UCSD-AML1 (cell line): ENCODE data around the gene ALDH2.
A peak's percentile ranks its signal among the peaks of the same experiment; 100 is the strongest.
"Not testable (repeated sequence)": the region's sequence is repeated elsewhere in the genome, so short reads cannot be mapped to it uniquely, and the experiment has no call there.

ENCODE experiments used
- DNase-seq: peaks from one replicate; lab custom pipeline; 2025; ENCODE audit not compliant: unreplicated experiment; lab: John Stamatoyannopoulos, UW

The ALDH2 gene

DNA sequence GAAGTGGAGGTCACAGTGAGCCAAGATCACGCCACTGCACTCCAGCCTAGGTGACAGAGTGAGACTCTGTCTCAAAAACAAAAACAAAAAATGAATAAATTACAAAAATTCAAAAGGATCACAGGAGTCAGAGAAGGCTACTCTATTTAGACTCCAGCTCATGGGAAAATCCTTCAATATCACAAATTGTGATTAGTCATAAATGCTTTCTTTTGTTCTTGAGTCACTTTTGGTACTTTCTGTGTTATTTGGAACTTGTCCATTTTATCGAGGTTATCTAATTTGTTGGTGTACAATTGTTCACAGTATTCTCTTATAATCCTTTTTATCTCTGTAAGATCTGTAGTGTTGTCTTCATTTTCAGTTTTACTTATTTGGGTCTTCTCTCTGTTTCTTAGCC lies 18.9 kb downstream of the ALDH2 start:
- no peak for DNase-seq

DNA sequence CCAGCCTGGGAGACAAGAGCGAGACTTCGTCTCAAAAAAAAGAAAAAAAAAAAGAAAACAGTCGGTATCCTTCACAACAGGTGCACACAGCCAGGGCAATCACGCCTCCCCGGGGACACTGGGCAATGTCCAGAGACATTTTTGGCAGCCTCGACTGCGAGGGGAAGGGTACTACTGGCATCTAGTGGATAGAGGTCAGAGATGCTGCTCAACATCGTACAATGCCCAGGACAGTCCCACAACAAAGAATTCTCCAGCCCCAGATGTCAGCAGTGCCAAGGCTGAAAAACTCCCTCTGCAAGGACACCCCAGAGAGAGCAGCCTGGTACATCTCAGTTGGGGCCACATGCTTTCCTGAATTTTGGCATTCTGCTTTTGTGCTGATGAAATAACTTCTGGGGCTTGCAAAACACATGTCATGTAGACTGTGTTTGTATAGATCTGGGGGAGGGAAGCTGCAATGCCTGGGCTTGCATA lies 21.5 kb downstream of the ALDH2 start:
- no peak for DNase-seq

DNA sequence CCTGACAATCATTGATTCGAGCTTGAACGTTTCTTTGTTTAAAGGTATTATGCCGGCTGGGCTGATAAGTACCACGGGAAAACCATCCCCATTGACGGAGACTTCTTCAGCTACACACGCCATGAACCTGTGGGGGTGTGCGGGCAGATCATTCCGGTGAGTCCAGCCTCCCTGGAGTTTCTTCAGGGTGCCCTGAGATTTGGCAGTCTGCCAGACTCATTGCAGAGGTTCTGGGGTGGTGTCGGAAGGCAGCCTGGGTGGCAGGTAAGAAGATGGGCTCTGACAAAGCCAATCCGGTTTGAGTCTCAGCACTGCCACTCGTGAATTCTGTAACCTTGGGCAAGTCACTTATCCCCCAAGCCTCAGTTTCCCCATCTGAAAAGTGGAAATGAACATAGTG lies 23.0 kb downstream of the ALDH2 start:
- no peak for DNase-seq

DNA sequence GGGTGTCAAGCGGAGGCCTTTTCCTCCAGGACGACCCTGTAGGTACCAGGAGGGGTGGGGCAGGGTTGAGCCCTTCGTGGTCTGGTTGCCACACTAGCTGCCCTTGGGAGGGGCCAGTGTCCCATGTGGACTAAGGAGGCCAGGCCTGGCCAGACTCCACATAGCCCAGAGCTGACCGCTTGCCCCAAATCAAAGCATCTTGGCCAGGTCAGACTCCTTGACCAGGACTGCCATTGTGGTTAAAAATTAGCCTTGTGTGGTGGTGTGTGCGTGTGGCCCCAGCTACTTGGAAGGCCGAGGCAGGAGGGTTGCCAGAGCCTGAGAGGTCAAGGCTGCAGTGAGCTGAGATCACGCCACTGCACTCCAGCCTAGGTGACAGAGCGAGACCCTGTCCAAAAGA lies 24.8 kb downstream of the ALDH2 start:
- no peak for DNase-seq

DNA sequence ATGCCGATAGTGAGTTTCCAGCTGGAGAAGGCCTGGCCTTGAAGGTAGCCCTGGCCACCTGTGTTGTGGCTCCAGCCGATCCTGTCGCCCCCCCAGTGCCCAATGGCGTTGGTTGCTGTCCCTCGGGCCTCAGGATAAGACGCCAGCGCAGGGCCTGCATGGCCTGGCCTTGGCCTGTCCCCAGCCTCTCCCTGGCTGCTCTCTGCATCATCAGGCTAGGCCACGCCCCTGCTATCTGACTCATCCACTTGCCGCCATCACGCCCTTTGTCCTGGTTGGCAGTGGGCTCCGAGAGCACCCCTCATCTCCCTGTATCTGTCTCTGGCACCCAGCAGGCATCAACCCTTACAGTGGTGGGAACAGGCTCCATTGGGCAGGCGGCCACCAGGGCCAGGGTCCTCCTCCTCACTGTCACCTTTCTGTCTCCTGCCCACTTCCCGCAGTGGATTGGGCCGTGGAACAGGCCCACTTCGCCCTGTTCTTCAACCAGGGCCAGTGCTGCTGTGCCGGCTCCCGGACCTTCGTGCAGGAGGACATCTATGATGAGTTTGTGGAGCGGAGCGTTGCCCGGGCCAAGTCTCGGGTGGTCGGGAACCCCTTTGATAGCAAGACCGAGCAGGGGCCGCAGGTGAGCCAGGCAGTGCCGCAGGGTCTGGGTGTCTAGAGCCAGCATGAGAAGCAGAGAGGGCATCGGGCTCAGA lies 25.6 kb downstream of the ALDH2 start:
- DNase-seq = no peak

DNA sequence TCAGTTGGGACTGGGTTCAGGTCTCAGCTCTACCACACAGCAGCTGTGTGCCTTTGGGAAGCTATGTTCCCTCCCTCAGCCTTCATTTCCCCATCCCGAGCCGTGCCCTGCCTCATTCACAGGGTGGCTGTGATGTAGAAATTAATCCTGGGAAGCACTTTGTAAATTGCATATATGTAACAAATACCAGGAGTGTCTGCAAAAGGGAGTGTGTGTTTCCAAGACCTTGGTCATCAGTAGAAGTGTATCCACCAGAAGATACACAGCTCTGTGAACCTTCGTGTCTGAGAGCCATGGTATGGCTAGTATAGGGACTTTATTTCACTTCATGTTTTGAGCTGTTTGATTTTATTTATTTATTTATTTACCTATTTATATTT lies 26.1 kb downstream of the ALDH2 start:
- DNase-seq = no peak

DNA sequence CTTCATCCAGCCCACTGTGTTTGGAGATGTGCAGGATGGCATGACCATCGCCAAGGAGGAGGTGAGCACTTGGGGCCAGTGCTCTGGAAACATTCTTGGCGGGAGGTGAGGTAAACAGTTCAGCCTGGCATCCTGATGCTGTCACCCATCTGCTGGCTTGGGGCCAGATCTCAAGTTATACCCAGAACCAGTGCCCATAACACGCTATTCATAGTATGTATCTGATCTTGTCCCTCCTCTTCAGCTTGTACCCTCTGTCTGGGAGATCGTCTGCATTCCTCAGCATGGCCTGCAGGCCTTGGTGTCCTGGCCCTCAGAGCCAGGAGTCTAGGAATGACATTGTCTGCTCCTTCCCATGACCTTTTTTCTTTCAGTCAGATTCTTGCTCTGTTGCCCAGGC lies 31.4 kb downstream of the ALDH2 start:
- DNase-seq = no peak

DNA sequence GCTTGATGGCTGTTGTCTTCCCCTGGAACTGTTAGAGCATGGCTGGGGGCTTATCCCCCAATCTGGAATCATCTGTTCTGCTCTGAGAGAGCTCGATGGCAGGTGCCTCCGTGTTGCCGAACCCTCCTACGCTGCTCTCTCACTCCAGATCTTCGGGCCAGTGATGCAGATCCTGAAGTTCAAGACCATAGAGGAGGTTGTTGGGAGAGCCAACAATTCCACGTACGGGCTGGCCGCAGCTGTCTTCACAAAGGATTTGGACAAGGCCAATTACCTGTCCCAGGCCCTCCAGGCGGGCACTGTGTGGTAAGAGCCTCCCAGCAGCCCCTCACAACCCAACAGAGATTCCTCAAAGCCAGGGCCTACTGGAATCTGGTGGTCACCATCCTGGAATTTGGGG lies 33.0 kb downstream of the ALDH2 start:
- no peak for DNase-seq

DNA sequence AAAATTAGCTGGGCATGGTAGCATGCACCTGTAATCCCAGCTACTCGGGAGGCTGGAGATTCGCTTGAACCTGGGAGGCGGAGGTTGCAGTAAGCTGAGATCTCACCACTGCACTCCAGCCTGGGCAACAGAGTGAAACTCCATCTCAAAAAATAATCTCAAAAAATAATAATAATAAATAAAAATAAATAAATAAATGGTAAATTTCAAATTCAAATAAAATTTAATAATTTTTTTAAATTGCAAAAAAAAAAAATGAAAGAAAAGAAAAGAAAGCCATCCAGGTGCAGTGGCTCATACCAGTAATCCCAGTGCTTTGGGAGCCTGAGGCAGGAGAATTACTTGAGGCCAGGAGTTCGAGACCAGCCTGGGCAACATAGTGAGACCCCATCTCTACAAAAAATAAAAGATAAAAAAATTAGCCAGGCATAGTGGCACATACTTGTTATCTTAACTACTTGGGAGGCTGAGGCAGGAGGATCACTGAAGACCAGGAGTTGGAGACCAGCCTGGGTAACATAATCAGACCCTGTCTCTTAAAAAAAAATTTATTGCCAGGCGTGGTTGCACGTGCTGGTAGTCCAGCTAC lies 36.4 kb downstream of the ALDH2 start:
- no peak for DNase-seq

DNA sequence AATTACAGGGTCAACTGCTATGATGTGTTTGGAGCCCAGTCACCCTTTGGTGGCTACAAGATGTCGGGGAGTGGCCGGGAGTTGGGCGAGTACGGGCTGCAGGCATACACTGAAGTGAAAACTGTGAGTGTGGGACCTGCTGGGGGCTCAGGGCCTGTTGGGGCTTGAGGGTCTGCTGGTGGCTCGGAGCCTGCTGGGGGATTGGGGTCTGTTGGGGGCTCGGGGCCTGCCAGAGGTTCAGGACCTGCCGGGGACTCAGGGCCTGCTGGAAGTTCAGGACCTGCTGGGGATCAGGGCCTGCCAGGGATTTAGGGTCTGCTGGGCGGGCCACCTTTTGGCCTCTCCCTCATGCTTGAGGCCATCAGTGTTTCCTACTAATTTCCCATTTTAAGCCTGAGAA lies 37.1 kb downstream of the ALDH2 start:
- no peak for DNase-seq

DNA sequence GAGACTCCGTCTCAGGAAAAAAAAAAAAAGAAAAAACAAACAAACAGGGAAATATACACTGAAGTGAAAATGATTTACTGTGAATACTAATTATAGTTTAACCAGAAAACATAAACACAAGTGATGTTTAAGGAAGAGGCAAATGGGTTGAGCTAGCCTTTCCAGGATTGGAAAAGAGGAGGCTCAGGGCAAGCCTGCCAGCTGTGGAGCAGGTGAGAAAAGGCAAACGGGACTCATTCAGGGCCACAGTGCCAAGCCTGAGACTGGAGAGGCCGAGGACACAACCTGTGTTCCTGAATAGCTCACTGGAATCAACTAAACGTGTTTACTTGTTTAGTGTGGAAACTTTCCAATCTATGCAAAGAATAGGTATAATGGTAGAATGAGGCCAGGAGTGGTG lies 39.6 kb downstream of the ALDH2 start:
- DNase-seq = no peak

DNA sequence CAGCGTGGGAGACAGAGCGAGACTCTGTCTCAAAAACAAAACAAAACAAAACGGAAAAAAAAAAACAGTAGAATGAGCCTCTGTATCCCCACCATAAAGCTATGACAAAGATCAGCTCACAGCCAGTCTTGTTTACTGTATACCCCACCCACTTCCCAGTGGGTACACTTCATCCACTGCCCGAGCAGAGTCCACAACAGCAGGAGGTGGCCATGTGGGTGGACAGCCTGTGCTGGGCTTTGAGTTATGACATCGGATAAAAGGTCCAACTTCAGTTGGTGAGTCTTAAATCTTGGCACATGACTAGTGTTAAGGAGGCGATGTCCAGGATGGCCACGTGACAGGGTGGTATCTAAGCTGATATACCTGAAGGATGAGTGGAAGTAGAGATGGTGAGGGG lies 40.5 kb downstream of the ALDH2 start:
- DNase-seq = no peak

DNA sequence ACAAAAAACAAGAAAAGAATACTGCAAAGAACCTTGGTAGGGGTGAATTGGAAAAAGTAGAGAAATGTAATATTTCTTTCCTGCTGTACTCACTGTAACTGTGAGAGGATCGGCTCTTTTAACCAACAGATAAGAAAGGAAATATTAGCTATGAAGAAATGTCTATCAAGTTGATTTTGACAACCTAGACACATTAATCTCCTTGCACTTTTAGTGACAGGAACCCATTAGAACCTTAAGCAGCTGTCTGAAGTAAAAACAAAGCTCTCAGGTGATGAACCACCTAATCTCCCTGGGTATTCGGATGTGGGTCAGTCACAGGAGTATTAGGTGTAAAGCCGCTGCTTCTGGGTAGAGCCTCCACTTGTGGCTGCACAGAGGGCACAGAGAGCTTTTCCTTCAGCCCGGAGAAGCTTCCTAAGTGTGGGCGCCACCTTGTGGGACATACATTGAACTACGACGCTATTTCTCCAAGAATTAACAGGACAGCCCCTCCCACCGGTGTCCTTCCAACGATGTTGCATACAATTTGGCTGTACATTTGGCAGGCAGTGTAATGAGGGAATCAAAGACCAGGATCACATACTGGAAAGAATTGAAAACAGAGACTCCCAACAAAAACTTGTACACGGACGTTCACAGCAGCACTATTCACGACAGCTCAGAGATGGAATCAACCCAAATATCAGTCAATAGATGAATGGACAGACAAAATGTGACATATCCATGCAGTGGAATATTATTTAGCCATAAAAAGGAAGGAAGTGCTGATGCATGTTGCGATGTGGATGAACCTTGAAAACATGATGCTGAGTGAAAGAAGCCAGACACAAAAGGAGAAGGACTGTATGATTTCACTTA lies 46.4 kb downstream of the ALDH2 start:
- DNase-seq = peak; percentile 62

DNA sequence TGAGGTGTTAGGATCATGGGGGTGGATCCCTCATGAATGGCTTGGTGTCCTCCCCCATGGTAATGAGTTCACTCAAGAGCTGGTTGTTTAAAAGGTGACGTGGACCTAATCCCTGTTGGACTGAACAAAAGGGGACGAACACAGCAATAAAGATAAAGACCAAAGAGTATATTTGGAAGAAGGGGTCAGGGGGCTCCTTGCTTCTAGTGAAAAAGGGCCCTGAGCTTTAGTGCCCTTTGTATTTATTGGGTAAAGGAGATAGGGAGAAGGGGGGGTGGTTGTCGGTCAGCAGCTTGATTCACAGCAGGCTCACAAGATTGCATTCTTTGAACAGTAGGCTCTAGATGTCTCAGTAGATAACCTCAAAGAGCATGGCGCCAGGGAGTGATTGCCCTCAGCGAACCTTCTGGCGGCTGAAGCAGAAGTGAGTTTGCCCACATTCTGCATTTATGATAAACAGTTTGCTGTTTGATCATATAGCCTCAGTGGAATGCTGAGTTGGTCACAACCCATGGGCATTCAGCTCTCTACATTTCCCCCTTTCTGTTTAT lies 49.4 kb downstream of the ALDH2 start:
- no peak for DNase-seq

DNA sequence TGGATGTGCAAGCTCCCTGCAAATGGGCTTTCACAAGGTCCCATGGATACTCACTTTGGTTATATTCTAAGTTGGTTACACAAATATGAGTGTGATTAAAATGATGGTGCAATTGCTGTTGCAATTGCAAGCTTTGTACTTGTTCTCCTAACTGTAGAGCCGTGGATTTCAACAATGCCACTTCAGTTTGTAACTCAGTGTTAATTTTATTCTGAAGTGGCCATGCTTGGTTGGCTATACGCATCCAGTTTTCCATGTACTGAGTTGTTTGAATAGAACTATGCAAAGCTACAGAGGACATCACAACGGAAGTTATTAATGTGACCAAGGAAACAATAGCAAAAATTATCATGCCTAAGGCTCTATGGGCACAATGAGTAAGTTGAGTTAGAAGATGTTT lies 50.2 kb downstream of the ALDH2 start:
- not testable (repeated sequence) for DNase-seq

DNA sequence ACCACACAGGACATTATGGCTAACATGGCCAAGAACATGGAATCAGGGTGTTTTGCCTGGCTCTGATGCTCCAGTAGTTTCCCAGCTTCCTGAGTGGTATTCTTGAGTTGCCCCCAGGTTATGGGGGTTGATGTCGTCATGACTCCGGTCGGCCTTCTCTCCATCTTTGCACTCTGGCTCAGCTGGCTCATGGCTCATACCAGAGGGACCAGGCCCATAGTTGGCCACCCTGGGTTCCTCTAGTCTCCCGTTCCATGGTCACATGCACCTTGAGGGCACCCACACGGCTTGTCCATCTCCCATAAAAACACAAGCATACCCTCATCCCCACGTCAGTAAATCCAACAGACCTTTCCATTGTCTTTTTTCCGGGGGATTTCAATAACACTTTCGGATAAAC lies 51.6 kb downstream of the ALDH2 start:
- DNase-seq = no peak

DNA sequence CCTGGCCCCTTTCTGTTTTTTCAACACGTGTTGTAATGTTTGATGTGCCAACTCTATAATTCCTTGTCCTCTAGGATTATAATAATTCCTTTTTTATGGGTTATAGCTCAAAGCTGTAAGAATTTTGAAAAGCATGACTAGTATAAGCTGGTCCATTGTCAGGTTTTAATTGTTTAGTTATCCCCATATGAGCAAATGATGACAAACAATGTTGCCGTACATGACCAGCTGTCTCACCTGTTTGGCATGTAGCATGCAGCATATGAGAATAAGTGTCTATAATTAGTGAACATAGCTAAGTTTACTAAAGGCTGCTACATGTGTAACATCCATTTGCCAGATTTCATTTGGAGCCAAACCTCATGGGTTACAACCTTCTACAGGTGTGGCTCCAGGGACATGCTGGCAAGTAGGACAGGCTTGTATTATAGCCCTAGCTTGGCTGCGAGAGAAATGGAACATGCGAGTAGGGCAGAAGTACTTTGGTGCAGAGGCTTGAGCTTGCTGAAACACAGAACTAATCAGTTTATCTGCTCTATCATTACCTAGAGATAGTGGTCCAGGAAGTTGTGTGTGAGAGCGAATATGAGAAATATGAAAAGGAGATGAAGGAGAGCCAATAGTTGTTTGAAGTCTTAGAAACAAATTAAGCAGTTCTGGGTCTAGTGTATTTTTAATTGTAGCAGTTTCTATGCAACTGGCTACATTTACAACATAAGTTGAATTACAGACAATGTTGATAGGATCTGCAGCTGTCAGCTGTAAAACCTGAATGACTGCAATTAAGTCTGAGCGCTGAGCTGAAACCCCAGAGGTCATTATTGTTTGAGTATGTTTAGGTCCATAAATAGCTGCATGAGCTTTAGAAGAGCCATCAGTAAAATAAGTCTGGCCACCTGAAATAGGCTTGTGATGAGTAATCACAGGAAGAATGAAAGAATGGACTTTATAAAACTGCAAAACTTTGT lies 52.7 kb downstream of the ALDH2 start:
- DNase-seq = no peak

DNA sequence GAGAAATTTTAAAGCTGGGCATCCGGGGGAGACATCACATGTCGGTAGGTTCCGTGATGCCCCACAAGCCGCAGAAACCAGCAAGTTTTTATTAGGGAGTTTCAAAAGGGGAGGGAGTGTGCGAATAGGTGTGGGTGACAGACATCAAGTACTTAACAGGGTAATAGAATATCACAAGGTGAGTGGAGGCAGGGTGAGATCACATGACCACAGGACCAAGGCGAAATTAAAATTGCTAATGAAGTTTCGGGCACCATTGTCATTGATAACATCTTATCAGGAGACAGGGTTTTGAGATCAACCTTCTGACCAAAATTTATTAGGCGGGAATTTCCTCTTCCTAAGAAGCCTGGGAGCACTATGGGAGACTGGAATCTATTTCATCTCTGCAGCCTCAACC lies 54.1 kb downstream of the ALDH2 start:
- DNase-seq = not testable (repeated sequence)

DNA sequence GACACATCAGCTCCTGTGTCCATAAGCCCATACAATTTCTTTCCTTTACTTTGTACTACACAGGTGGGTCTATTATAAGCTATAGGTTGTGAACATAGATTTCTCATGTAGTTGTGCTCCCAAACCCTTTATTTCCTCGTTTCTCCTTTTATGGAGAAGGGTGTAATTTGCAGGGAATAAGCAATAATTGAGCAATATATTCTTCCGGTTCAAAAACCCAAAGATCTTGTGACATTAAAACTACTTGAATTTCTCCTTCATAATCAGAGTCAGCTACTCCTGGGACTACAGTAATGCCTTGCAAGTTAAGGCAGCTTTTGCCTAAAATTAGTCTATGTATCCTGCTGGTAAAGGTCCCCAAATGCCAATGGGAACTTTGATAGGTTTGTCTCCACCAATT lies 56.2 kb downstream of the ALDH2 start:
- DNase-seq = no peak

DNA sequence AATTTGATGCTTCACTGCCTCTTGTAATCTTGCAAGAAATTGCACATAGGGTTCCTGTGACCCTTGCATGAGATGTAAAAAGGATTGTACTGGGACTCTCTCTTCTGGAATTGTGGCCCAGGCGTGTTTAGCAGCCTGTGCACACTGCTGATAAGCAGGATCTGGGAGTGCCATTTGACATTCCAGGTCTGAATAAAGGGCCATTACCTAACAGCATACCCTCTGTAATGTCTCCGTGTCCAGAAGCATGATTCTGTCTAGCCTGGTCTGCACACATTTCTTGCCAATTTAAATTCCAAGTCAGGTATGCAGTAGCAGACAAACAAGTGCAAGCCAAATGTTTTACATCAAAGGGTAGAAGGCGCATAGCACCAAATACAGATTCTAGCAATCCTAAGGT lies 57.2 kb downstream of the ALDH2 start:
- DNase-seq = no peak

DNA sequence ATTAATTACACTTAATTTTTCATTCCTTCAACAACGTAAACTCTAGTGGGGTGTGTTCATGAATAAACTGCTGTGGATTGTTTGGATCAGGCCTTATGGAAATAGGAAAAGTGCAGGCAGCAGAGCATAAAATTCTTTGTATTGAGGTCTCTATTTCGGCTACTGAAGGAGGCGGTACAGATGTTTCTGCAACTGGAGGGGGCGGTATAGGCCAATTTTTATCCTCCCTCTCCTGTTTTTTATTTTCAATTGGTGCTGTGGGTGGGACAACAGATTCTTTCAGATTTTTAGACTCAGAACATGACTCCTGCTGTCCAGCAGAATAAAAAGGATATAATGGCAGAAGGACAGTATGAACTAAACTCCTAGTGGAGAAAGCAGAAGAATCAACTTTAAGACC lies 57.6 kb downstream of the ALDH2 start:
- DNase-seq = not testable (repeated sequence)
